Memory B cell (primary cell): Measurements from ENCODE around the gene DDX20.
"Not testable (repeated sequence)": the region's sequence is repeated elsewhere in the genome, so short reads cannot be mapped to it uniquely, and the experiment has no call there.

Experiments used
- ATAC-seq: fragments of 150-1000 bp; cut with Tn5 transposase; 2 replicates; pipeline ENCODE4 v1.10.0; 2021; ENCODE audit warnings: low read depth, mild to moderate bottlenecking, moderate library complexity
- DNase-seq, 2 donors: peaks; one replicate each; pipeline ENCODE4 v3.0.0; 2022; ENCODE audit warnings: low spot score in 2 of 2
- H3K27ac Mint-ChIP-seq: one replicate; pipeline ENCODE4 v1.8.0; 2022; ENCODE audit warnings: mild to moderate bottlenecking, moderate library complexity, mixed read lengths
- H3K27me3 Mint-ChIP-seq: one replicate; pipeline ENCODE4 v1.8.0; 2022; ENCODE audit warnings: mixed read lengths
- H3K36me3 Mint-ChIP-seq: one replicate; pipeline ENCODE4 v1.8.0; 2022; ENCODE audit warnings: mild to moderate bottlenecking, mixed read lengths
- H3K4me1 Mint-ChIP-seq: one replicate; pipeline ENCODE4 v1.8.0; 2022; ENCODE audit warnings: mixed read lengths
- H3K4me3 Mint-ChIP-seq: one replicate; pipeline ENCODE4 v1.8.0; 2022; ENCODE audit warnings: mild to moderate bottlenecking, moderate library complexity, mixed read lengths
- H3K9me3 Mint-ChIP-seq: one replicate; pipeline ENCODE4 v1.8.0; 2022; ENCODE audit warnings: mixed read lengths

DDX20 gene

DNA sequence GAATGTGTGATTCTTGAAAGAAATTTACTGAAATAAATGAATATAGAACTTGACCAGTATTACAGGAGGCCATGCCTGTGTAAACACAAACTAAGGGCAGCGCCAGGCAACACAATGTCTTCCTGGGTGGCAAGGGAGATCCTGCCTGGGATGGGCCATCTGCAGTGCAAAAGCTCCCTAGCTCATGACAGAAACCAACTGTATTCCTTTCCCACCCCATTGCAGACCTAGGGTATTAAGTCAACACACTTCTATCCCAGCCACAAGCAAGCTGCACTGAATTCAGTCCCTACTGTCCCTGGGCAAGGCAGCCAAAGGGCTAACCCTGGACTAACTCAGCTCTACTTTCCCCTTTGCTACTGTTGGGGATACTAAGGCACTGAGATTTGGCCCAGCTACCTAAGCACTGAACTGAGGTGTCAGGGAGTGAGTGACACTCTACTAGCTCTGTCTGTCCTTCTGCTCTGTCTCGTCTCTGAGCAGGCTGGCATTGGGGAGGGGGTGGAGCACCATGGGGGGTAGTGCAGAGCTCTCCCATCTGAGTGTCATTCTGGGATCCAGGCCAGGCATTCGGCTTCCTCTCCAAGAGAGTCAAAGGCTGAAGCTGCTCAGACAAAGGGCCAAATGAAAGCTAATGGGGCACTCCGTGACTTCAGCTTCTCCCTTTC, 19.0 kb upstream of the DDX20 start:
- Mint-ChIP-seq H3K4me1 (peaks cover 16% of the 10 kb centered on the region), H3K9me3 (no peaks in the 10 kb centered on the region), H3K4me3 (no peak overlapping the region), H3K36me3 (no peaks in the 10 kb centered on the region), H3K27me3 (peaks cover 7% of the 10 kb centered on the region), H3K27ac (no peak overlapping the region)
- DNase-seq (no peak), ATAC-seq (no peak)

DNA sequence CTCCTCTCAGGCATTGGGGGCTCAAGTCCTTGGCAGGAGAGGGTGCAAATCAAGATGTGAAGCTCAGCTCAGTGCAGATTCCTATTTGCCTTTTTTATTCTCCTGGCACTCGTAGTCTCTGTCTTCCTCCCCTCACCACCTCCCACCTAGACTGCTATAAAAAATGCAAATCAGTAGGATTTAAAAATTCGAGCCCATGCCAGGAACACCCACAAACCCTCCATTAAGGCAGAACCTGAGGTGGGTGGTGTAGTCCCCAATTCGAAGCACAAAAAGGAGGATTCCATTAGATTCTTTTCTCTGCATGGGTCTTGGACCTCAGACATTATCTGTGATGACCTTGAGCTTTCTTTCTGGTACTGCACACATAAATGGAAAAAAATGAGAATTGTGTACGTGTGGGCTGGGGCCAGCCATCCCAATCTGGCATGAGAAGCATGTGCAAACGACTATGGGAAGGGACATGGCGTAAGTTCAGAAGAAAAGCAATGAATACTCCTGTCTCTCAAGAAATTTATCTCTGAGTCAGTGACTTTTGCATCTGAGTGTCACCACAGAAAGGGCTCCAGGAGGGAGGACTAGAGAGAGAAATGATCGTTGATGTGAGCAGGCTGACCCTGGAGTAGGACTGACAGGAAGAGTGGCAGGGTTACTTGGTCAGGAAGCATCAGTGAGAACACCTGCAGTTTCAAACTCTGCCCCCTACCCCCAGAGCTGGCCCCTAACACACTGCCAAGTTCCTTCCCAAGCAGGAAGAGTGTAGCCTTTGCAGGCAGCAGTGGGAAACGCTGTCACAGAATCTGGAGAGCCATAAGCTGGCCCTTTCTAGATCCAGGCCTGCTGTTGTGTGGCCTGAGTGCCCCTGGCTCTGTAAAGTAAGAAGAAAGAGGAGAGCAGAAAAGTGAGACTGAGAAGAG, 18.2 kb upstream of the DDX20 start:
- peaks cover 7% of the 10 kb centered on the region for H3K27me3 Mint-ChIP-seq
- H3K27ac Mint-ChIP-seq: peak overlapping the region; percentile 11
- ATAC-seq: no peak
- H3K9me3 Mint-ChIP-seq: no peaks in the 10 kb centered on the region
- no peaks in the 10 kb centered on the region for H3K36me3 Mint-ChIP-seq
- peaks cover 16% of the 10 kb centered on the region for H3K4me1 Mint-ChIP-seq
- peak overlapping the region; percentile 96 for H3K4me3 Mint-ChIP-seq
- DNase-seq: no peak

DNA sequence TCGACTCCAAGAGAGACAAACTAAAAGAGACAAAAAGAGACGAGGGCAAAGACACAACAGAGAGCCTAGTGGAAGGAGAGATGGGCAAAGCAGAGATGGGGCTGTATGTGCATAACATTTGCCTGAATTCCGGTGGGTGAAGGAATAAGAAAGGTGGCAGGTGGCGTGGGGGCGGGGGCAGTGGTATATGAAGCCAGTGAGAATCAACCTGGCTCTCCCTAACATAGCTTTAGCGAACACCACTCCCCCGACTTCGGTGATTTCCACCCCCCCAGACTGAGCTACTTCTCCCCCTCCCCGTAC, 17.6 kb upstream of the DDX20 start:
- no peaks in the 10 kb centered on the region for H3K36me3 Mint-ChIP-seq
- ATAC-seq (peak; percentile 44), DNase-seq (no peak)
- H3K4me1 Mint-ChIP-seq: peaks cover 16% of the 10 kb centered on the region
- peaks cover 7% of the 10 kb centered on the region for H3K27me3 Mint-ChIP-seq
- no peaks in the 10 kb centered on the region for H3K9me3 Mint-ChIP-seq
- peak overlapping the region; percentile 11 for H3K27ac Mint-ChIP-seq
- peak overlapping the region; percentile 96 for H3K4me3 Mint-ChIP-seq

DNA sequence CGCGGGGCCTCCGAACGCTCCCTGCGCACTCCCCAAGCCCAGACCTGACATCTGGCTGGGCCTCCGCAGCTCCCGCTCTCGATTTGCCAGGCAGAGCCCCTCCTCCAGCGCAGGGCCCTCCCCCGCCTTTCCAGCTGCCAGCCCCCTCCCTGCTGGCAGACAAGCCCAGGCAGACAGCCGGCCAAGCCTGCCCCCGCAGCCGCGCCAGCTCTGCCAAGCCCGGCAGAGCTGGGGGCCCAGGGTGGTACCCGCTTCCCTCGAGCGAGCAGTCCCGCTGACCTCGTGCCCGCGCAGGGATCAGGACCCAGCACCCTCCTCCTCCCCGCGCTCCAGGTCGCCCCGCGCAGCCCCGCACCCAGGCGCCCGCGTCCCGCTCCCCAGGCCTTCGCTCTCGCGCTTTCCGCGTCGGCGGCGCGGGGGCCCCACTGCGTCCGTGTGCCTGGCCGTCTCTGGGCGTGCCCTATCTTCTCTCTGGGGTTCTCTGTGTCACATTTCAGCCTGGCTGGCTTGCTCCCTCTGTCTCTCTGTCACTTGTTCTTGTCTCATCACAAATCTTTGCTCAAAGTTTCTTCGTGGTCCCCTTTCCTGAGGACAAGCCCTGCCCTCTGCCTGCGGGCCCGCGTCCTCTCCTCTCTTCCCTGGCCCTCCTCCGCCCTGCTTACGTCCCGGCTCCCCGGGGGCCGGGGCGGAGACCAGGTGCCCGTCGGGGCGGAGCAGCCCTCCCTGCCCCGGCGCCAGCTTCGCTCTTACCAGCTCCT, 17.1 kb upstream of the DDX20 start:
- H3K4me1 Mint-ChIP-seq: peaks cover 16% of the 10 kb centered on the region
- peaks cover 7% of the 10 kb centered on the region for H3K27me3 Mint-ChIP-seq
- ATAC-seq (peak; percentile 55), DNase-seq (peak; percentile 46 to 69)
- no peaks in the 10 kb centered on the region for H3K36me3 Mint-ChIP-seq
- peak overlapping the region; percentile 93 for H3K27ac Mint-ChIP-seq
- no peaks in the 10 kb centered on the region for H3K9me3 Mint-ChIP-seq
- H3K4me3 Mint-ChIP-seq: peak overlapping the region; percentile 96

DNA sequence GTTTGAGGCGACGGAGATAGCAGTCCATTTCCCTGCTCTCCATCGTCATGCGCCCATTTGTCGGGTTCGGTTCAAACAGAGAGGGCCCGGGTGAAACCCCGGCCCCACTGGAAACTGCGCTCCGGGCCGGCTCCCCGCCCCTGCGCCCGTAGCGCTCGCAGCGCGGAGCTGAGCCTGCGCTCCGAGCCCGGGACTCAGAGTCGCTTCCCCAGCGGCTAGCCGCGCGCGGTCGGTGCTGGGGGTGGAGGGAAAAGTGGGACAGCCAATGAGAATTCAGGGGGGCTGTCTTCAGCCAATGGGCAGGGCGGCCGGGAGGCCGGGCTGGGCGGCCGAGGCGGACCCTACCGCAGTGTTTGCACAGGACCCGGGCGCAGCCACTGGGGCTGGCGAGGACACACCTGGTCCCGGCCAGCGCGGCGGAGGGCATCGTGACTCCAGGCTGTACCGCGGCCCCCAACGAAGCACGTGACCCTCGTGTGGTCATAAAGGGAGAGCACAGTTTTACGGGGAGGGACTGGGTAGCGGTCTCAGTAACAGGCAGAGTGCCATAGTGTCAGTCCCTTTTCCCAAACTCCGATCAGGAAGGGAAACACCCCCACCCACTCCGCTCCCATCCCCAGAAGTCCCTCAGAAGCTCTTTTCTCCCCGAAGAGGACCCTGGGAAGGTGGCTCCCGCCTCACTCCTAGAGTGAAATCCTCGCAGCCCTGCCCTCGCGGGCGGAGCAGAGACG, 16.3 kb upstream of the DDX20 start, which contains the start of gene INKA2:
Gene INKA2, minus strand, starts transcription at position 202 of the 731 bp plus-strand sequence. Its CDS starts 153 bp downstream, at position 49.
- DNase-seq: peak; percentile 52 to 70
- Mint-ChIP-seq H3K27me3 (peaks cover 7% of the 10 kb centered on the region), H3K4me3 (peak within 1 kb of the TSS; percentile 96), H3K4me1 (peaks cover 16% of the 10 kb centered on the region), H3K27ac (peak within 1 kb of the TSS; percentile 93), H3K9me3 (no peaks in the 10 kb centered on the region), H3K36me3 (no peaks in the 10 kb centered on the region)
- ATAC-seq: peak; percentile 68

DNA sequence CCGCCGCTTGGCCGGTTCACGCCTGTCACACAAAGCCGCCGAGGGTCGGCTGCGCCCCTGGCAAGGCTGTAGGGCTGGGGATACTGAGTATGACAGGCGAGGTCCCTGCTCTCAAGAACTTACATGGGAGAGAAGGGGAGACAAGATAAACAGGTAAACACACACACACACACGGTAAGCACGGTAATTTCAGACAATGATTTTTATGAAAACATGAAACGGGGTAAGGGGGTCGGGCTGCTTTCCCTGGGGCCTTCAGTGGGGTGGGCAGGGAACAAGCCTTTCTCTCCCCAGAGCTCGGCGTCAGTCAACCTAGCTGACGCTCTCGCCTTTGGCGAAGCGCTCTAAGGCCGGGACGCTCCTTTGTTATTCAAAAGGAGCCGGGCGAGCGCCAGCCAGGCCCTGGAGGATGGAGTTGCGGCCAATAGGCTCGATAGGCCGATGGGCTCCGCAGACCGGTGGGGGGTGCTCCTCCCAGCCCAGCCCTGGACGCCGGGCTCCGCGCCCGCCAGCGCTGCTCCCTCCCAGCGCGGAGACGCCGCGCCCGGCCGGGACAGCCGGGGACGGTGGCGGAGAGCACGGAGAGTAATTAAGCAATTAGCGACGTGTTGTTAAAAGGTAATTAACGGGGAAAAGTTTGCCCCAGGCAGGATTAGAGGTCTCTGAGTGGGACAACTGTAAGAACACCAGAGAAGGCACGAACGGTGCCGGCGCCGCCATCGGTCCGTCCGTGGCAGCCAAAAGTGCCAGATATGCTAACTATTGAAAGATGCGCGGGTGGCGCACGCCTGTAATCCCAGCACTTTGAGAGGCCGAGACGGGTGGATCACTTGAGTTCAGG, 15.6 kb upstream of the DDX20 start:
- ATAC-seq (peak; percentile 12), DNase-seq (peak; percentile 21 to 53)
- Mint-ChIP-seq H3K27me3 (peaks cover 7% of the 10 kb centered on the region), H3K4me1 (peaks cover 16% of the 10 kb centered on the region), H3K36me3 (no peaks in the 10 kb centered on the region), H3K9me3 (no peaks in the 10 kb centered on the region), H3K27ac (peak overlapping the region; percentile 64), H3K4me3 (peak overlapping the region; percentile 96)

DNA sequence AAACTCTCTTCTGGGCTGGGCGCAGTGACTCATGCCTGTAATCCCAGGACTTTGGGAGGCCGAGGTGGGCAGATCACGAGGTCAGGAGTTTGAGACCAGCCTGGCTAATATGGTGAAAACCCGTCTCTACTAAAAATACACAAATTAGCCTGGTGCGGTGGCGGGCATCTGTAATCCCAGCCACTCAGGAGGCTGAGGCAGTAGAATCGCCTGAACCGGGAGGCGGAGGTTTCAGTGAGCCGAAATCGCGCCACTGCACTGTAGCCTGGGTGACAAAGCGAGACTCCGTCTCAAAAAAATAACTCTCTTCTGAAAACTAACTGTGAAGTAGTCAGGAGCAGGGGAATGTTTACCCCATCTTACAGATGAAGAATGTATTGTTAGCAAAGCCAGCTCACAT, 13.4 kb upstream of the DDX20 start:
- not testable (repeated sequence) for ATAC-seq, H3K9me3 Mint-ChIP-seq, H3K27ac Mint-ChIP-seq, H3K27me3 Mint-ChIP-seq, H3K36me3 Mint-ChIP-seq, DNase-seq, H3K4me3 Mint-ChIP-seq
- H3K4me1 Mint-ChIP-seq: peaks cover 18% of the 10 kb centered on the region

DNA sequence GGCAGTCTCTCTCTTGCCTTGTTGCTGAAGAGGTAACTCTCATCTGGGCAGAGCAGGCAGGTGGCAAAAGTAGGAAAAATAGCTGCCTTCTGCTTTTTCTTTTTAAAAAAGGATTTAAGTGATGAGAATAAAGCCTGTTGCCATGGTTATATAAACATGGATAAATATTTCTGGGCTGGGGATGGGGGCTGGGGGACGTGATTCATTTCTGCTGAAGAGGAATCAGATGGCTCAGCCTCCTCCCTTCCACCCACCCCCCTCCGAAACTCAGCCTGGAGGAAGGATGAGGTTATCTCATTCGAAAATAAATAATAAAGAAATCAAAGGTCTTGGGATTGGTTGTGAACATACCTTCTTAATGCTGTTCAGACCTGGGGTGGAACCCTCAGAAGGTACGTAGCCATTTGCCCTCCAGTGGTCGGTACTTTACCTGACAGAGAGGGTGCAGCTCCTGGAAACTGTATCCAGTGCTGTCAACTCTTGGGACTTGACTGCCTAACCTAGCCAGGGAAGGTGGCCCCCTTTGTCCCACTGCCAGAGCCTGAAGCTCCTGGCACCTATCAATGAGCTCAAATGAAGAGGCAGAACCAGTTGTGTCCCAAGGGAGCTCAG, 12.7 kb upstream of the DDX20 start:
- no peak for ATAC-seq
- H3K9me3 Mint-ChIP-seq: no peaks in the 10 kb centered on the region
- peaks cover 13% of the 10 kb centered on the region for H3K4me1 Mint-ChIP-seq
- no peaks in the 10 kb centered on the region for H3K36me3 Mint-ChIP-seq
- no peak for DNase-seq
- H3K27me3 Mint-ChIP-seq: peaks cover 7% of the 10 kb centered on the region
- H3K27ac Mint-ChIP-seq: no peak overlapping the region
- no peak overlapping the region for H3K4me3 Mint-ChIP-seq

DNA sequence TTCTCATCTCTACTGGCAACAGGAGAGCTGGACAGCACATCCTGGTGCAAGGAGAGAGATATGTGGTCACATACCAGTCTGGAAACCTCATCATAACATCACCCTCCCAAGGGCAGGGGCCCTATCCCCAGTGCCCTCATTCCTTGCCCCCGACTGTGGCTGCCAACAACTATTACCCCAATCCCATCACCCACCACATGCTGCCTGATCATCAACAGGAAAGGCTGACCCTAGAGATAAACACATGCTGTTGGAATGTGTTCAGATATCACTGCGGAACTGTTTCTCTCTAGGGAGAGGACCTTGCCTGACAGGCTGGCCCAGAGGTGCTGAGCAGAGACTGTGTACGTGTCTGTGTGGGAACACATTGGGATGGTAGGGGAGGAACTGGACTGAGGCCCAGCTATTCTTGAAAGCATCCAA, 12.0 kb upstream of the DDX20 start:
- DNase-seq: no peak
- no peak overlapping the region for H3K4me3 Mint-ChIP-seq
- no peaks in the 10 kb centered on the region for H3K9me3 Mint-ChIP-seq
- peaks cover 7% of the 10 kb centered on the region for H3K27me3 Mint-ChIP-seq
- no peaks in the 10 kb centered on the region for H3K36me3 Mint-ChIP-seq
- ATAC-seq: no peak
- no peak overlapping the region for H3K27ac Mint-ChIP-seq
- peaks cover 10% of the 10 kb centered on the region for H3K4me1 Mint-ChIP-seq

DNA sequence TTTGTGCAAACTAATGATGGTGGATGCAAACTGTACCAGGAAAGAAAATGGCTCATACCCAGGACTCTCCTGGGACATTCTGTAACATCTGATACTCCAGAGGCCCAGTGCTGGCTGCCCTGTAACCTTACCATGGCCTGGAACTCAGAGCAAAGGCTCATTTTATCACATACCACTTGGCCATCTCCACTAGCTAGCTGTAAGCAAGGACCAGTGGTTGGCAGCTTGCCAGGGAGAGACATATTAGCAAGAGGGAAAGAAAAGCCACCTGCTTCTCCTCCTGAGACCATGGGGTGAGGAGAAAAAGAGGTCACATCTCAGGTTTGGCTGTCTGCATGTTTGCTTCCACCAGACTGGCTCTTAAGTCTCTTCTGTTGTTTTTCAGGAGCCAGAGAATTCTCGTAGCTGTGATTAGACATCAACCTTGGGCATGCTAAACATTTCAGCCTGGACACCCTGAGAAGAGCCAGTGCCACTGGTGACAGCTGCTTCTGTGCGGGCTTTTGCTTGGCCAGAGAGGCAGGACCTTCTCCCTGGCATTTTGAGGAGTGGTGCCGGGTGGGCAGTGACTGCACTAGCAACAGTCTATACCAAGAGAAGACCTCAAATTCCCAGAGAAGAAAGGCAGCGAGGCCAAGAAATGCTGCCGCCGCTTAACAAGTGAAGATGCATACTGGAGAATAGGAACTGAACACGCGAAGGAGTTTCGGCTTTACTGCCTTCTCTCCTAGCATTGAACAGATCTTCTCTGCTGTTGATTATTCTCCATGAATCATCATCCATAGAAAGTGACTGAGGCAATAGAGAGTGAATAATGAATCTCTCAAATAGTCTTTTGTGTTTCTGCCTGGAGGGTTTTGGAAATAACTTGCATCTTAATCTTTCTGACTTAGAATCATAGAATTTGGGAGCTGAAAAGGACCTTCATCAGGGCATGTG, 9.8 kb upstream of the DDX20 start:
- no peak for ATAC-seq
- Mint-ChIP-seq H3K36me3 (no peaks in the 10 kb centered on the region), H3K9me3 (no peaks in the 10 kb centered on the region), H3K4me3 (no peak overlapping the region), H3K27ac (no peak overlapping the region), H3K4me1 (peaks cover 4% of the 10 kb centered on the region), H3K27me3 (peaks cover 1% of the 10 kb centered on the region)
- peak in 1 of 2 donors; percentile 7 for DNase-seq

DNA sequence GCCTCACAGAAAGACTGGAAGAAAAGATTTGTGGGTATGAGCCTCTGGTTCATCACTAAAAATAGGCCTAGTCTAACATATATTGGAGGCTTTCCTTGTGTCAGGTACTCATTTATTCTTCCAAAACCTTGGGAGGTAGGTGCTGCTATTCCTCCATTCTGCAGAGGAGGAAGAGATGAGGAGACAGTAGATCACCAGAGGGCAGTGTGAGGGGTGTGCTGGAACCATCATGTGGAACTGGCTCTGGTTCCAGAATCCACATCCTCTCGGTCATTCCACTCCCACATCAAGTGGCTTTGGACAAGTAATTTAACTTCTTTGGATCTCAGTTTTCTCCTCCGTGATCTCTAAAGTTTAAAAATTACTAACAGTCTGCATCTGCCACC, 9.1 kb upstream of the DDX20 start:
- Mint-ChIP-seq H3K9me3 (no peaks in the 10 kb centered on the region), H3K27ac (no peak overlapping the region), H3K36me3 (no peaks in the 10 kb centered on the region), H3K27me3 (no peaks in the 10 kb centered on the region), H3K4me1 (peaks cover 4% of the 10 kb centered on the region), H3K4me3 (no peak overlapping the region)
- ATAC-seq (no peak), DNase-seq (no peak)

DNA sequence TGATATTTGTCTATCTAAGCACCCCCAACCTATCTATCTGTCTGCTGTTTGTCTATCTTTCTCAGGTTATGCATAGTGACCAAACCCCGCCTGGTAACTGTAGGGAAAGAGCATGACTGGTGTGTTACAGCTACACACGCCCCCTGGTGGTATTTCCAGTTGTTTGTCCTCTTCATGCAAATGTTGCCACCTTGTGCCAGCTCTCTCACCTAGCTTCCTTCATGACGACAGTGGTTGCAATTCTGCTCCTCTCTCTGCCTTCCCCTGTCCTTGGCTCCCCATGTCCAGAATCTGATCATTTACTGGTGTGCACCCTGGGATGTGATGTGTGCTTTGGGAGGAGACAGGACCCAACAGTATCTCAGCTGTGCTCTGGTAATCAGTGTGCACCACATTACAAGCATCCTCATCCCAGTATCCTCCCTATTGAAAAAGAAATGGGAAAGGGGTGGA, 8.4 kb upstream of the DDX20 start:
- H3K27ac Mint-ChIP-seq: no peak overlapping the region
- ATAC-seq (peak; percentile 78), DNase-seq (peak; percentile 19 to 20)
- no peaks in the 10 kb centered on the region for H3K36me3 Mint-ChIP-seq
- no peak overlapping the region for H3K4me3 Mint-ChIP-seq
- peaks cover 6% of the 10 kb centered on the region for H3K4me1 Mint-ChIP-seq
- no peaks in the 10 kb centered on the region for H3K27me3 Mint-ChIP-seq
- H3K9me3 Mint-ChIP-seq: no peaks in the 10 kb centered on the region
